Middle frontal gyrus (tissue), 1 donor: Measurements from ENCODE around the gene COL6A2.
"Not testable (repeated sequence)": the region's sequence is repeated elsewhere in the genome, so short reads cannot be mapped to it uniquely, and the experiment has no call there.

Experiments used
- DNase-seq: peaks from one replicate; pipeline ENCODE4 v3.0.0-alpha.2; 2015; ENCODE audit warnings: low spot score; ENCODE audit errors: extremely low spot score

COL6A2 gene

GRCh38 chr21:46078978-46079351 lies 18.9 kb upstream of the COL6A2 start:
- DNase-seq = no peak

- DNase-seq = no peak
Observed at GRCh38 chr21:46079352-46080170, 18.4 kb upstream of the COL6A2 start.

GRCh38 chr21:46080171-46081021 lies 17.5 kb upstream of the COL6A2 start:
- peak; percentile 9 for DNase-seq

GRCh38 chr21:46081022-46081861 lies 16.7 kb upstream of the COL6A2 start:
- DNase-seq = no peak

GRCh38 chr21:46081862-46082712 lies 15.8 kb upstream of the COL6A2 start:
- DNase-seq = no peak

- no peak for DNase-seq
Observed at GRCh38 chr21:46082713-46082962, 15.3 kb upstream of the COL6A2 start.

- no peak for DNase-seq
Observed at GRCh38 chr21:46082963-46083790, 14.7 kb upstream of the COL6A2 start.

GRCh38 chr21:46083791-46084561 lies 13.9 kb upstream of the COL6A2 start:
- DNase-seq = no peak

- no peak for DNase-seq
Observed at GRCh38 chr21:46084709-46085108, 13.2 kb upstream of the COL6A2 start.

- not testable (repeated sequence) for DNase-seq
Observed at GRCh38 chr21:46085259-46085658, 12.7 kb upstream of the COL6A2 start.

- no peak for DNase-seq
Observed at GRCh38 chr21:46087641-46088040, 10.3 kb upstream of the COL6A2 start.

GRCh38 chr21:46088189-46088588 lies 9.7 kb upstream of the COL6A2 start:
- DNase-seq = no peak

GRCh38 chr21:46089285-46089684 lies 8.6 kb upstream of the COL6A2 start:
- no peak for DNase-seq

- DNase-seq = no peak
Observed at GRCh38 chr21:46091118-46091517, 6.8 kb upstream of the COL6A2 start.

- DNase-seq = no peak
Observed at GRCh38 chr21:46091631-46092025, 6.3 kb upstream of the COL6A2 start.

- DNase-seq = no peak
Observed at GRCh38 chr21:46092026-46092764, 5.7 kb upstream of the COL6A2 start.

- DNase-seq = no peak
Observed at GRCh38 chr21:46092811-46093667, 4.9 kb upstream of the COL6A2 start.
